ENCODE data around the gene IYD.
A peak's percentile ranks its signal among the peaks of the same experiment; 100 is the strongest.

IYD gene, protein sequence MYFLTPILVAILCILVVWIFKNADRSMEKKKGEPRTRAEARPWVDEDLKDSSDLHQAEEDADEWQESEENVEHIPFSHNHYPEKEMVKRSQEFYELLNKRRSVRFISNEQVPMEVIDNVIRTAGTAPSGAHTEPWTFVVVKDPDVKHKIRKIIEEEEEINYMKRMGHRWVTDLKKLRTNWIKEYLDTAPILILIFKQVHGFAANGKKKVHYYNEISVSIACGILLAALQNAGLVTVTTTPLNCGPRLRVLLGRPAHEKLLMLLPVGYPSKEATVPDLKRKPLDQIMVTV
- 0 reads per million in 2 donors for total RNA-seq

DNA sequence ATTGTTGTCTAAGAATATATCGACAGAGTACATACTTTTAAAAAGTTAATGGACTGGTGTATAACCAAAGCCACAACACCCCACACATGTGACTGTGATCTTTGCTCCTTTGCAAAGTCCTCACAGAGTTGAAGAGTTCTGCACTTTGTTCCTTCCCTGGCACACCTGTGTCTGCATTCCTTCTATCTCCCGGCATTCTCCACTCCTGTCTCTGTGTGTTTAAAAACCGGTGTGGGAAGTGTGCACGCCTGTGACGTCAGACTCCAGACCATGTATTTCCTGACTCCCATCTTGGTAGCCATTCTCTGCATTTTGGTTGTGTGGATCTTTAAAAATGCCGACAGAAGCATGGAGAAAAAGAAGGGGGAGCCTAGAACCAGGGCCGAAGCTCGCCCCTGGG lies at the start of gene IYD:
IYD (plus strand) TSS at position 251 of the 400 bp plus-strand sequence; CDS start at position 271, 20 bp downstream.
- no peak for DNase-seq

DNA sequence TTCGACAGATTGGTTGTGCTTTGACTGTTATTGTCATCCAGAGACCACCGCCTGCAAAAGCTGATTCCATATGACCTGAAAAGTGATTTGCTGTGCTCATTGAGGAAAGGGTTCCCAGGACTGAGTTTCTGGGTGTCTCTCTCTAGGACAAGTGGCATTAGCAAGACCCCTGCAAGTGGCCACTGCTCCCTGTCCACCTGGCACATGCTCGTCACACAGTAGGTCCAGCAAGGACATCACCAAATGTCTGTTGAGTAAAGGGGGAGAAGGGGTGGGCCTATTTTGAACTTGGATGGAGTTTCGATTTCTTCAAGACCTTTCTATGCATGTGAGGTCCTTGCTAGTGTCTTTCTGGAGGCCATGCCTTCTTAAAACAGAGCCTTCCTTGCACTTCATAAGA lies 48.9 kb upstream of the IYD start:
- no peak for DNase-seq

DNA sequence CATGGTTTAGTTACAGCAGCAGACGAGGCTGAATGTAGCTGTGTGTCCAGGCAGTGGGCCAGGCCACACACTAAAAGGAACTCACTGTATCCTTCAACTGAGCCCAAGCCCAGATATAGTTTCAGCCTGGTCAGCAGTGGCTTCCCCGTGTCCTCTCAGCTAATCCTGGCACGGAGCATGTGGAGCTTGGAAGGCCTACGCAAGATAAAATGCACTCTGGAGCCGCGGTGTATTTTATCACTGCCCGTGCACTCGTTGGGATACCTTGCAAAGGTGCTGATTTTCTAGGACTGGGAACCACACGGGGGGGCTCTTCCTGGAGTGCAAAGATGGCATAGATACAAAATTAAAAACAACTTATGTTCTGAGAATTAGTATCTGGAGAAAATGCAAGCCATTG lies 48.4 kb upstream of the IYD start:
- no peak for DNase-seq

DNA sequence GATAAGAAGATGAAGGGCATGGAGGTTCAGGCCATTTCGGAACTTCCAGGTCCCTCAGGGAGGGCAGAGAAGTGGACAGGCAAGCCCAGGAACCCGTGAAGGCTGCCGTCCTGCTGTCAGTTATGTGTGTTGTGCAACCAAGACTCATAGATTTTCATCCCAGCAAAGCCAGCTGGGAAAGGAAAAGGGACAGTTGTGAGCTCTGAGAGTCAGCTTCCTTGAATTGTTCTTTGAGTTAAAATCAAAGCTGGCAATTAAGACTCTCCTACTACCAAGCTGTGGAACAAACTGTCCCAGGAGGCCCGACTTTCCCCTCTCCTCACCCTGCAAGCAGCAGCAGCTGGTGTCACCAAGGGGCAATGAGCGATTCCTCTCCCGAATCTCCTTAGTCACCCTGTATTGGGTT lies 46.3 kb upstream of the IYD start:
- DNase-seq = no peak

DNA sequence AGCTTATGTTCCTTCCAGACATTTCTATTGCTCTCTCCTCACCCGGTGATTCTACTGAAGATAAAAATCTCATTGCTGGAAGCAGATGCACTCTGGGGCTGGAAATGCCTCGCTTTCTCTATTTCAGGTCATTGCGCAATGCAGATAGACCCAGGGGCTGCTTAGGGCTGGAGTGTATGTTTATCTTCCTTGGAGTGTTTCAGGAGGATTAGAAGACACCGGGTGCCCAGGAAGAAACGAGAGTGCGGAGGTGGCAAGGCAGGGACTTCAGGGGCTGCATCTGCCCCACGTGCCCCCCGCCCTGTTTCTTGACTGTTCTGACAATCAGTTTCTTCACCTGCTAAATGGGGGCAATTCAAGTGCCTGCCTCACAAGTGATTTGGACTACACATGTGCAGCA lies 45.6 kb upstream of the IYD start:
- no peak for DNase-seq

DNA sequence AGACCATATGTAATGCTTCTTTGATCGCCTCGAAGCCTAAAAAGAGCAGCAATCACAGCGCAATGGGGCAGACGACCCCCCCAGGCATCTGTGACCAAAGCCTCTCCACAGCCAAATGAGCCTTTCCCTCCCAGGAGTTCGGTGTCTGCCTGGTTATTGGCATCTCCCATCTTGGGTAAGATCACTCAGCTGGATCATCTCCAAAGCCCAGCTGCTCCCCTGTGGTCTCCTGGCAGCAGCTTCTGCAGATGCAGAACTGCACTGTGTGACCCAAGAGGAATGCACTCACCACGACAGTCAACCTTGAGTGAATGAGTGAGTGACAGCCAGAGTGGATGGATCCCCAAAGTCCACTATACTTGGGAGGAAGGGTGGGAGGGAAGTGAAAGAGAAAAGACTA lies 44.8 kb upstream of the IYD start:
- DNase-seq = no peak

DNA sequence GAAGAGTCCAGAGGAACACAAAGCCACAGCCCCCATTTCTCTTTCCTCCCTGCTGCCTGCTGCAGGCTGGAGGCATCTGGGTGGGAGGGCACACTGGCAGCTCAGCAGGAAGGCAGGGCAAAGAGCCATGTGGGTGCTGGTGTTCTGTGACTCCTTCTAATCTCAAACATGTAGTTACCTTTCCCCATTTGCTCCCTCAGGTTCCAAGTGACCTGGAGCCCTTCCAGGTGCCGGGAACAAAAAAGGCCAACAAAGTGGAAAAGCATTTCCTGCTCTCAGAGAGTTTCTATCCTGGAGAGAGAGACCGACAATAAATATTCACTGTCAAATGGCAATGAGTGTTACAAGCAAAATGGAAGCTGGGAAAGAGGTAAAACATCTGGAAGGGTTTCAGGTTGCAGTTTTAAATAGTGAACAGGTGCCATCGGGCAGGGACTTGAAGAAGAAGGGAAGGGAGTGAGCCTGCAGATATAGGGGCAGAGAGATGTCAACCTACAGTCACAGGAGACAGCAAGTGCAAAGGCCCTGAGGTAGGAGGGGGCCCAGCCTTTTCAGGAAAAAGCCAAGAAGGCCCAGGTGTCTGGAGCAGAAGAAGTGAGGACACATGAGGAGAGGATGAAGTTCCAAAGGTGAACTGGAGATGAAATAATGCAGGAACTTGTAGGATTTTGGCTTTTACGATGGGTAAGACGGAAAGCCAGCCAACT lies 43.6 kb upstream of the IYD start:
- no peak for DNase-seq

DNA sequence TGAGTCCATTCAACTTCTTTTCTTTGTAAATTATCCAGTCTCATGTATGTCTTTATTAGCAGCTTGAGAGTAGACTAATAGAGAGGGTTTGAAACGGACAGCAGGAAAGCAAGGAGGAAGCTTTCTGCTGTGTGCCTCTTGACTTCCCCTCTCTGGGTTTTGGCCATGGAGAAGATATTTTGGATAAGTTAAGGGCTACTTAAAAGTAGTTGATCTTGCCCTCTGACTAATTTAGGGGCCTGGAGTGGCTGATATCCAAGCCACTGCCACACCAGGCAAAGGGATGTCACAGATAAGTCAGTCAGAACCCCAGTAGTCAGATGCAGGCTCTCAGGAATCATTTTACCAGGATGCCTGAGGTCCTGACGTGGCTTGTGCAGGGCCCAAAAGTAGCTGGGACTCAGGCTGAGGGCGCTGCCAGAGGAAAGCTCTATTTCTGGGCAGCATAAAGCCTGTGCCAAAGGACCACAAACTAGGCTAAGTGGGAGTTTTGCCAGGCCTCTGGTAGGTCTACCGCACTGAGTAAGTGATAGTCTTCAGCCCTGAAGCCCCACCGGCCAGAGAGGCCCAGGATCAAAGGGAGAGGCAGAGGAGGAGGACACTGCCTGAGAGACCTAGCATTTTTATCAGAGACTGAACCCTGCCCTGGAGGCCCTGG lies 41.6 kb upstream of the IYD start:
- no peak for DNase-seq

DNA sequence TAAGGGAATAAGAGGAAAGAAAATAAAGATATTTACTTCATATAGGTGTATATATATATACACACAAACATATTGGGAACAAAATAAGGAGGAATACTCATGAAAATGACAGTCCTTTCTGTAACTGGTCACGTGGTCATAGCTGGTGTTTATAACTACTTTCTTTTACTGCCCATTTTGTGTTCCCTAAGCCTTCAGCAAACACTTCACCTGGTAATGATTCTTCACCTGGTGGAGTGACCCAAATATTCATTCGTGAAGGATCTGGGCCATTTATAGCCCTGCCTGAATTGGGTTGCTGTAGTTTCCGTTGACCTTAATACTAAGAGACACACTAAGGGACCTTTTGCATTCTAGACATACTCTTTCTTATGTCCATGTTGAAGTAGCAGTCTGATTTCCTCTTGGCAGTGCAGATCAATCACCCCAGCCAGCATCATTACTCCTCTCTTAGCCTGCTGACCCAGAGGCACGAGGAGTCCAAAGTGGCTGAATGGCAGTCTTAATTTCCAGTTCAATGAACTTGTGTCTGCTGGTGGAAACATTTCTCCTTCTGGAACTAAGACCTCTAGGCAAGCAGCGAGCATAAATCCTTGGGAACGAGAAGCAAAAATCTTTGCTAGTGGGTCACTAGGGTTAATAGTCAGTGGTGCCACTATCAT lies 39.9 kb upstream of the IYD start:
- DNase-seq = no peak

DNA sequence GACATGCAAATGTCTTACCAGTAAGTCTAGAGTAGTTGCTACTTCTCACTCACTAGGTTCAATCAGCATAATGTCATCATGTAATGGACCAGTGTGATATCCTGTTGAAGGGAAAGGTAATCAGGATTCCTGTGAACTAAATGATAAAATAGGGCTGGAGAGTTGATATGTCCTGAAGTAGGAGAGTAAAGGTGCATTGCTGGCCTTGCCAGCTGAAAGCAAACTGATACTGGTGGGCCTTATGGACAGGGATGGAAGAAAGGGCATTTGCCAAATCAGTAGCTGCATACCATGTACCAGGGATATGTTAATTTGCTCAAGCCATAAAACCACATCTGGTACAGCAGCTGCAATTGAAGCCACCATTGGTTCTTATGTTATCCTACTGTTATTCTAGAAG lies 37.5 kb upstream of the IYD start:
- DNase-seq = no peak

DNA sequence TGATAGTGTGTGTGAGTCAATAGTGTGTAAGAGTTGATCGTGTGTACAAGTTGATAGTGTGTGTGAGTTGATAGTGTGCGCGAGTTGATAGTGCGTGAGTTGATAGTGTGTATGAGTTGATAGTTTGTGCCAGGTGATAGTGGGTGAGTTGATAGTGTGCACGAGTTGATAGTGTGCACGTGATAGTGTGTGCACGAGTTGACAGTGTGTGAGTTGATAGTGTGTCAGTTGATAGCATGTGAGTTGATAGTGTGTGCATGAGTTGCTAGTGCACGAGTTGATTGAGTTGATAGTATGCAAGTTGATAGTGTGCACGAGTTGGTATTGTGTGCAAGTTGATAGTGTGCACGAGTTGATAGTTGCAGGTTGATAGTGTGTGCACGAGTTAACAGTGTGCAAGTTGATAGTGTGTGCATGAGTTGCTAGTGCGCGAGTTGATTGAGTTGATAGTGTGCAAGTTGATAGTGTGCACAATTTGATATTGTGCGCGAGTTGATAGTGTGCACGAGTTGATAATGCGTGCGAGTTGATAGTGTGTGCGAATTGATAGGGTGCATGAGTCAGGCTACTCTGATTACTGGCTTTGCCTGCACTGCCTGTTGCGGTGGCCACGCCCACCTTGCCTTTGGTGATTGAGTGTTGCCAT lies 35.8 kb upstream of the IYD start:
- no peak for DNase-seq

DNA sequence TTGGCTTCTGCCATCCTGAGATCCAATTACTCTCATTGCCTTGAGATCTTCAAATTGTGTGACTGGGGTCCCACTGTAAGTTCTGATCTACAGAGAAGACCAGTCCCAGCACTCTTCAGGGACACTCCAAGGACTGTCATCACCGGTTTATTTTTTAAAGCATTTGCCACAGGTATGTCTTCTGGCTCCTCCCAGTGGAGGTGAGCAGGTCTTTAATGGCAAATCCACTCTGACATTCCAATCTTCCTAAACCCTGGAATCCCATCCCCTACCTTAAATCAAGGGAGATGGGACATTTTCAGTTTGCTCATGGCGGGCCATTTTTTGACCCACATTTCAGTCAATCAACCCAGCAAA lies 35.2 kb upstream of the IYD start:
- DNase-seq = no peak

DNA sequence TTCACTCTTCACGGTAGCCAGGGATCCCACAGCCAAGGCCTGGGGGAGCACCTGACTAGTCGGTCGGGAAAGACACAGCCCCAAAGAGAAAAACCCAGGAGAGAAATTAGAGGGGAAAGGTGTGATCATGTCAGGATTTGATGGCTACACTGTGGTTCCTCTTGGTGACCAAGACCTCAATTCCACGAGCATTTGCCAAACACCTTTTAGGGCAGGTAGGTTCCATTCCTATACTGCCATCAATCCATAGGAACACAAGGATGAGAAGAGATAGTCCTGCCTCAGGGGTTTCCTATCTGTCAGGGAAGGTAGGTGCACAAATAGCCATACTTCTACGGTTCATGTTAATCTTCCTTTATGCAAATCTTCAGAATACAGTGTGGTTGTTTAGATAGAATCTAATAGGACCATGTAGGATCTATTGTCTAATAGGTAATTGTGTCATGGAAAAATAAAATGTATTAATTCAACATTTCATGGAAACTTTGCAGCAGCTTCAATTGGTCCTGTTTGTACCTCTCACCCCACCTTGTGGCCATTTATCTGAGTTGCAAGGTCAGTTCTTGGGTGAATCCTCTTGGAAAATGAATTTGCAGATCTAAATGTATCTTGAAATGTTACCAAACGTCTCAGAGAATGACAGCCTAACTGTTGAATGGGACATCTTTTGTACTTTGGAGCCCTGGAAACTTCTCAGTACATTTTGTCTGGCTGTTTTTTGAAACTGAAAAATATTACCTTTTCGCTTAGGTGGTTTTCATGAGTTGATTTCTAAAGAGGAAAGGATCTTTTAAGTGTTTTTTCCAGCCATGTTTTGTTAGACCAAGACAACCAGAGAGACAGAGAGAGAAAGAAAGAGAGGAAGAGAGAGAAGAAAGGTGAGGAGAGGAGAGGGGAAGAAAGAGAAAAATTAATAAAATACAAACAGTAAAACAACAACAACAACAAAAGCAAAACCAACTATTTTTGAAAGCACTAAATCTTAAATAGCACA lies 33.7 kb upstream of the IYD start:
- peak in 3 of 5 experiments; percentile 3 to 30 (median 18) for DNase-seq

DNA sequence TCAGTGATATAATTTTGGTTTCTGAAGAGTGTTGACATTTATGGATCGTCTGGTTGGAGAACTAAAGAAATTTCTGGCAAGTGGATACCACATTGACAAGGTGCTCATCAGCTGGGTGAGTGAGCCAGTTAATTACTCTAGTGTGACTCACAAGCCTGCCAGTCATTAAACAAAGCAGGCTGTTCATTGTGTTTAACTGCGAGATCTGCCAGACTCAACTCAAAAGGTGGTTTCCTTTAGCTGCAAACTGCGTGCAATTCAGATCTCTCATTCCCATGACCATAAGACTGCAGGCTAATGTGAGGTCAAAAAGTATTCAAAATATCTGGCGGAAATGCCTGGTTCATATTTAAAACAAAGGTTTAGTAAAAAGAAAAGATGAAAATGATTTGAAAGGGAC lies 32.5 kb upstream of the IYD start:
- peak in 1 of 5 experiments; percentile 36 for DNase-seq

DNA sequence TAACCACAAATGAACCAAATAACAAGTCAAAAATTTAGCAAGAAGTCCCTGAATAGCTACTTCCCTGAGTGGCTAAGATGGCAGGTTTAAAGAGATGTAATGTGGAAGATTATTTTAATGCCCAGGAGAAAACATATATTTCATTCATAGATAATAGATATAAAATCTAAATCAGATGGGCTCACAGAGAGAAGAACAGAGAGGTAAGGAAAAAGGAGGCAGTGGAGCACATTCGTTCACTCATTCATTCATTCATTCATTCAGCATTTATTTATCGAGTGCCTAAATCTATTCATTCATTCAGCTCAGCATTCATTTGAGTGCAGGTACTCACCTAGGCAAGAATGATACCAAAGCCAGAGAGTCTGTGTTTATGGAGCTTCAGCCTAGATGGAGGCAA lies 32.1 kb upstream of the IYD start:
- no peak for DNase-seq

DNA sequence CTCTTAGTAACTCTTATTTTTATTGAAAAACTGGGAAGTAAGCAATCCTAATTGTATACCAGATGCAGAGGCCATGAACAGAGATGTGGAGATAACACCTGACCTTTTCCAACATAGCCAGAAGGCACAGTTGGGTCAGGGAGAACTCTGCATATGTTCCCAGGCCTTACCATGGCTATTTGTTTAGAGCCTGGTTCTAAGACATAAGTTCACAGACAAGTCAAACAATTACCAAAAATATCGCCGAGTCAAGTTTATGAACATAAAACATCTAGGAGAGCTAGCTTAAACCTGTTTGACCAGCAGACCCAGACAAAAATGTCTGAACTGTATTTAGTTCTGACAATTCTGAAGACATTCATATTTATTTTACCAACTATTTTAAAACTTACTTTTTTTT lies 26.7 kb upstream of the IYD start:
- DNase-seq = no peak

DNA sequence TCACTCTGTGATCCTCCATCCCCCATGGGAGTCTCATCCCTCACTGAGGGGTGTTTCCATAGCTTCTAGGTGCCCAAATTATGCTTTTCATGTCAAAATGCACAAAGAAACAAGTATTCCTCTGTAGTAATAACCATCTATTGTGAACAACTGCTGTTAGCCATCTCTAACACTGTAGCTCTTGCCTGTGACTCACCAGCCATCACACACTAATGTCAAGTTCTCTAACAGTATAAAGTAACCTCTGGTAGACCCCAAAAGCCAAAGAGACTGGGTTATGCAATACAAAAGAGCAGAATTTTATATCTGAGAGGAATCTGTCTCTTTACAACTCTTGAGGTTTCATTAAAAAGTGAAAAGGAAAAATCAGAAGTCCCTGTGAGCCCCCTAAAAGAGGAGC lies 25.4 kb upstream of the IYD start:
- no peak for DNase-seq

DNA sequence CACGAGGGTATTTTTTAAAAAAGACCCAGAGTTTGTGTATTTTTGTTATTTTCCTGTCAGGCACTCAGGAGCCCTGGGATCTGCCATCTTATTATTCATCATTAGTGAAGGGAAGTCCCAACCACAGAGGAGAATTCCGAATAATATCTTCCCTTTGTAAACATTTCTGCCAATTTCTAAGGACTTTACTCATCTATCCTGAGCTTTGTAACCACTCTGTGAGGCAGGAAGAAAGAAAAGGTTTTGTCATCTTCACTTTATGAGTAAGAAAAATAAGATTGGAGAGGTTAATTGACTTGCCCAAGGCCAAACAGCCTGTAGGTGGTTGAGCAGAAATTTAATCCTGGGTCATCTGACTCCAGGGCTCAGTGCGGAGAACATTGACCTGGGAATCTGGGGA lies 23.0 kb upstream of the IYD start:
- DNase-seq = no peak

DNA sequence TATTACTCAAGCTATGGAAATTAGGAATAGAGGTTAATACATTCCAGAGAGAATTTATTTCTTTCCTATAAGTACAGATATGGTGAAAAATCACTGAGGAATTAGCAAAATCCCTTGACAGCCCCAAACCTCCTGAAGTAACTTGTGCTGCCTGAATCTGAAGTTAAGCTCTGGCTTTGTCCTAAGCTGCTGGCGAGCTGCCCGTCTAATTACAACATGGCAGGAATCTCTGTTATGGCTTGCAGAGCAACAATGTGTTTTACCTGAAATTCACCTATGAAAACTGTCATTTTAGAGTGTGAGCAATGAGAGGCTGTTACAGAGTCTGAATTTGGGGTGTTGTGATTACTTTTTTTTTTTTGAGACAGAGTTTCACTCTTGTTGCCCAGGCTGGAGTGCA lies 22.5 kb upstream of the IYD start:
- no peak for DNase-seq

DNA sequence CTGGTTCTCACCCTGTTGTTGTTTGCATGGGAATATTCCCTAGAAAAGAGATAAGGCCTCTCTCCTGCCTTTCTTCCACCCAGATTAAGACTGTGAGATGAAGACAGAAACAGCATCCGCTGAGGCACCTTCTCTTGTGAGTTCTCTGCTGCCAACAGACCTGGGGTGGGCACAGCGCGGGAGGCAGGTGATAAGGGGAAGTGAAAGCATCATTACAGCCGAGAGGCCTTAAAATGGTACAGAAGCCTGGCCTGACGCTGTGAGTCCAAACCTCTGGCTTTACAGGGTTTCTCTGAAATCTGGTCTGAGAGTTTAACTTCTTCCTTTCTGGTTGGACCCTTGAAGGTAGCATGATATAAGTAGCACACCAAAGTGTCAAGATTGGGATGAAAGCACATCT lies 21.0 kb upstream of the IYD start:
- no peak for DNase-seq

DNA sequence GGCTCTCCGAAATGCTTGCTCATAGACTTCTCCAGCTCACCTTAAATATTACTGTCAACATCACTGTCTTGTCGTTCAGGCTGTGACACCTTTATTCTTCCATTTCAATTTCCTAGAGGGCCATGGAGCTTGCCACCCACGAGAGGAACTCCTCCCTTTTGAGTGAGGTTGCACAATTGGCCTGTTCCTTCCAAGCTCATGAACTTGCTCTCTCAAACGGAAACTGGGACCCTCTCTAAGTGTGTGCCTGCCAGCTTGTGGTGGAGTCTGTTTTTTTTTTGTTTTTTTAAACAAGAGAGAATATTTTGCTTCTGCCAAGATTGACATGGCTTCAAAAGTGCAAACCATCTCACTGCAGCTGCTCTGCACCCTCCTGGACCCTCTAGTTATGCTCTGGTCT lies 19.3 kb upstream of the IYD start:
- DNase-seq = no peak
